Testis (tissue), 5 donors: ENCODE data around the gene CNFN. TPM values are rescaled to one million over a fixed set of nuclear protein-coding genes. Genes with fewer than 3 reads are reported as not detected.

Source experiments
- DNase-seq: peaks from one replicate; pipeline ENCODE4 v3.0.0-alpha.2; 2019
- H3K27ac ChIP-seq, 2 donors: fragments of 200-600 bp; sonication (generic); one replicate each; pipeline ENCODE4 v1.5.1; 2019
- H3K27me3 ChIP-seq: fragments of 200-600 bp; sonication (generic); one replicate; pipeline ENCODE4 v1.5.1; 2019
- H3K36me3 ChIP-seq: fragments of 200-600 bp; sonication (generic); one replicate; pipeline ENCODE4 v1.5.1; 2017; ENCODE audit warnings: low read depth; ENCODE audit errors: missing control alignments
- H3K4me1 ChIP-seq: fragments of 200-600 bp; sonication (generic); one replicate; pipeline ENCODE4 v1.5.1; 2019
- H3K4me3 ChIP-seq, 2 donors: fragments of 200-600 bp; sonication (generic); one replicate each; pipeline ENCODE4 v1.5.1; 2017 to 2019
- H3K9me3 ChIP-seq: fragments of 200-600 bp; sonication (generic); one replicate; pipeline ENCODE4 v1.5.1; 2017
- CTCF ChIP-seq, 3 experiments: fragments of 450-650 bp in 2 of 3; fragments of 200-600 bp in 1 of 3; sonication (generic) in 1 of 3; IDR thresholded peaks; one replicate each; pipeline ENCODE4 v1.5.1; 2016 to 2019; ENCODE audit warnings: antibody characterized with exemption in 3 of 3, mild to moderate bottlenecking in 2 of 3, moderate library complexity in 1 of 3
- POLR2A ChIP-seq: fragments of 450-650 bp; IDR thresholded peaks from one replicate; pipeline ENCODE4 v1.6.1; 2017; ENCODE audit warnings: antibody characterized with exemption, mild to moderate bottlenecking, moderate library complexity
- WGBS, 2 donors: methylation state at CpG; one replicate each; pipeline ENCODE4 v1.1.5; 2018; 5-methylcytosine and 5-hydroxymethylcytosine counted together
- intact Hi-C: fragments of 100-400 bp; cut with DNase I; formaldehyde crosslinking; loops from one replicate; pipeline ENCODE4 v1.15.1; 2023; ENCODE audit warnings: low total_unique reads
- long read RNA-seq, 2 donors: transcript quantifications; one replicate each; lab custom pipeline, GENCODE V29; 2026
- polyA plus RNA-seq: library from polyadenylated mRNA; stranded (reverse); fragments of 350-450 nt; fragmentation: Illumina TruSeq; extraction: RNeasy Lipid Tissue Mini Kit (QIAGEN cat#74804); gene quantifications from one replicate; pipeline ENCODE4 v1.2.3, GENCODE V29; 2014; ENCODE audit warnings: low read depth, low replicate concordance; ENCODE audit not compliant: insufficient read depth
- total RNA-seq, 2 donors: library from RNA; depleted of rRNA; stranded (reverse); fragments of >200 nt; gene quantifications; one replicate each; pipeline ENCODE4 v1.2.3, GENCODE V29; 2016

The CNFN gene
- total RNA-seq: 1 to 10 TPM; 1.9 to 5.0 TPM
- polyA plus RNA-seq: 2.2 TPM
- long read RNA-seq, donor 1: 0 reads
- long read RNA-seq, donor 2: 0 reads

- H3K4me1 ChIP-seq: peaks cover 4% of the 10 kb centered on the region
- no peak for DNase-seq
- H3K9me3 ChIP-seq: no peaks in the 10 kb centered on the region
- H3K27me3 ChIP-seq: no peaks in the 10 kb centered on the region
- no peak within 1 kb of the TSS for H3K4me3 ChIP-seq
- H3K27ac ChIP-seq: no peak within 1 kb of the TSS
- H3K36me3 ChIP-seq: no peaks in the 10 kb centered on the region
- 53 to 59% methylated on average over 12 of the region's 12 CpGs for WGBS, 2 donors
- intact Hi-C loops: no loop called here
- no peak for TF ChIP-seq CTCF (IDR thresholded peaks at IDR 0.05)
- no peak for TF ChIP-seq POLR2A
These were observed at the start of gene CNFN for GRCh38 chr19:42389899-42390298. Gene CNFN (minus strand): TSS chr19:42390297. CDS start chr19:42389037, 1,260 bp downstream.

DNA sequence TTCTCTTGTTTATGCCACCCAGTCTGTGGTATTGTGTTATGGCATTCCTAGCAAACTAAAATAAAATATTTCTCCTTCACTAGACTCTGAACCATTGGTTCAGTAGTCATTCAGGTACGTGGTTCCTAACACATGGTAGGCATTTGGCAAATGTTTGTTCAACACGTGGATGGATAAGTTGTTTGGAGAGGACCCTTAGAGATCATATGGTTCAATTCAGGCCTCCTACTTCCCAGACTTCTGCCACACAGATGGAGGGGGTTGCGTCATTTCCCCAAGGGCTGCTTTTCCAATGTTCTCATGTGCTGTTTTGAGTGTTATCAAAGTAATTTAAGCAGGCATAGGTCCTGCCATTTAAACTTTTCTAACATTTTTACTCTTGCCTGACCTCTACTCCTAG lies 45.9 kb upstream of the CNFN start:
- Histone ChIP-seq H3K27me3 (no peaks in the 10 kb centered on the region), H3K27ac (no peak overlapping the region), H3K4me1 (peaks cover 15% of the 10 kb centered on the region), H3K36me3 (no peaks in the 10 kb centered on the region), H3K4me3 (no peak overlapping the region), H3K9me3 (no peaks in the 10 kb centered on the region)
- intact Hi-C loops: no loop called here
- no peak for DNase-seq
- TF ChIP-seq POLR2A: no peak
- no peak for TF ChIP-seq CTCF (IDR thresholded peaks at IDR 0.05)
- 66 to 79% methylated on average over 3 of the region's 3 CpGs for WGBS, 2 donors

- Histone ChIP-seq H3K27ac (no peak overlapping the region), H3K27me3 (no peaks in the 10 kb centered on the region), H3K36me3 (no peaks in the 10 kb centered on the region), H3K4me3 (no peak overlapping the region), H3K4me1 (peaks cover 12% of the 10 kb centered on the region), H3K9me3 (no peaks in the 10 kb centered on the region)
- no peak for DNase-seq
- 95 to 99% methylated on average over 6 of the region's 6 CpGs for WGBS, 2 donors
- intact Hi-C loops: no loop called here
- no peak for TF ChIP-seq CTCF (IDR thresholded peaks at IDR 0.05)
- no peak for TF ChIP-seq POLR2A
These were observed 45.2 kb upstream of the CNFN start for GRCh38 chr19:42435316-42435715.

- TF ChIP-seq POLR2A: no peak
- peak; percentile 13 to 39 (median 34) for TF ChIP-seq CTCF (IDR thresholded peaks at IDR 0.05)
- H3K4me1 ChIP-seq: peaks cover 9% of the 10 kb centered on the region
- 56% methylated on average over 9 of the region's 9 CpGs for WGBS, 2 donors
- intact Hi-C loops: no loop called here
- no peaks in the 10 kb centered on the region for H3K27me3 ChIP-seq
- no peaks in the 10 kb centered on the region for H3K36me3 ChIP-seq
- H3K9me3 ChIP-seq: no peaks in the 10 kb centered on the region
- H3K4me3 ChIP-seq: no peak overlapping the region
- H3K27ac ChIP-seq: peak overlapping the region in 1 of 2 donors; percentile 45
- DNase-seq: peak; percentile 82
These were observed 43.6 kb upstream of the CNFN start for GRCh38 chr19:42433503-42434260.

DNA sequence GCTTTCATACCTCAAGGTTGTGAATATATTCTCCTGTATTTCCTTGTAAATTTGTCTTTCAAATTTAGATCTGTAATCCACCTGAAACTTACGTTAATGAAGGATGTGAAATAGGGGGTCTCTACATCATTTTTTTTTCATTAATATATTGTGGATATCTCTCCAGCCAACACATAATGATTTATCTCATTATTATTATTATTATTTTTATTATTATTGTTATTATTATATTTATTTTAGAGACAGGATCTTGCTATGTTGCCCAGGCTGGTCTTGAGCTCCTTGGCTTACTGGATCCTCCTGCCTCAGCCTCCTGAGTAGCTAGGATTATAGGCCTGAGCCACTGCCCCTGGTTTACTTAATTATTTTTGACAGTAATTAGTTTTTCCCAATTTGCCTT lies 41.4 kb upstream of the CNFN start:
- no peak for TF ChIP-seq POLR2A
- TF ChIP-seq CTCF (IDR thresholded peaks at IDR 0.05): no peak
- DNase-seq: no peak
- no peak overlapping the region for H3K27ac ChIP-seq
- H3K9me3 ChIP-seq: no peaks in the 10 kb centered on the region
- H3K4me3 ChIP-seq: no peak overlapping the region
- H3K36me3 ChIP-seq: no peaks in the 10 kb centered on the region
- peaks cover 9% of the 10 kb centered on the region for H3K4me1 ChIP-seq
- H3K27me3 ChIP-seq: no peaks in the 10 kb centered on the region
- intact Hi-C loops: no loop called here
- 89 to 96% methylated on average over 1 of the region's 1 CpG for WGBS, 2 donors
